ENCODE results near the gene IQCB1.

DNA sequence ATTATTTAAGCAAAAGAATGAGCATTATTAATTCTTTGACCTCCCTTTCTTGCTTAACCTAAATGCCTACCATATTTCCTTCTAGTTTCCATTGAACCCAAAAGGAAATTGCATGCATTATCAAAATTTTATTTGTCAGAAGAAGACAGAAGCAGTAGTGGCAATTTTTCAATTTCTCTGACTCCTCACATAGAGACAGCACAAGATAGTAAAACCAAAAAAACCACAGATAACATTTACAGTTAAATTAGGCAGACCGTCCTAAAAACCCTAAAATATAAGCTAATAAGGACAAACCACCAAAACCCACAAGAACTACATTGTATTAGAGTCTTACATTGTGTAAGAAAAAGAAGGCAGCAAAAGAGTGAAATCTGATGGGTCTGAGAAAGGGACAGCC is 112.4 kb downstream of the IQCB1 start:
- TF ChIP-seq PML (IDR thresholded peaks at IDR 0.05; ENCODE audit: low read length) (no peak), HMG20A (CRISPR knock-in tag; conservative IDR thresholded peaks at IDR 0.05) (no peak), POLR2AphosphoS5 (IDR thresholded peaks at IDR 0.05; ENCODE audit: control insufficient read depth, insufficient read depth, low read depth, low read length) (no peak), HDAC6 (IDR thresholded peaks at IDR 0.05; ENCODE audit: low read depth, low read length) (no peak), SIN3A (IDR thresholded peaks at IDR 0.05; ENCODE audit: borderline replicate concordance in 2 of 2, control insufficient read depth in 1 of 2, low read depth in 2 of 2, low read length in 2 of 2) (no peak), RNF2 (IDR thresholded peaks at IDR 0.05) (no peak), ZNF707 (CRISPR knock-in tag; conservative IDR thresholded peaks at IDR 0.05) (no peak), ZNF41 (CRISPR knock-in tag; conservative IDR thresholded peaks at IDR 0.05) (no peak), FOXM1 (IDR thresholded peaks at IDR 0.05; ENCODE audit: low read depth) (no peak), FOXM1 (CRISPR knock-in tag; IDR thresholded peaks at IDR 0.05; ENCODE audit: low read depth) (no peak), TCF7L2 (IDR thresholded peaks at IDR 0.05; ENCODE audit: low read depth, low read length) (no peak)
- TF ChIP-seq, protein P1, sequence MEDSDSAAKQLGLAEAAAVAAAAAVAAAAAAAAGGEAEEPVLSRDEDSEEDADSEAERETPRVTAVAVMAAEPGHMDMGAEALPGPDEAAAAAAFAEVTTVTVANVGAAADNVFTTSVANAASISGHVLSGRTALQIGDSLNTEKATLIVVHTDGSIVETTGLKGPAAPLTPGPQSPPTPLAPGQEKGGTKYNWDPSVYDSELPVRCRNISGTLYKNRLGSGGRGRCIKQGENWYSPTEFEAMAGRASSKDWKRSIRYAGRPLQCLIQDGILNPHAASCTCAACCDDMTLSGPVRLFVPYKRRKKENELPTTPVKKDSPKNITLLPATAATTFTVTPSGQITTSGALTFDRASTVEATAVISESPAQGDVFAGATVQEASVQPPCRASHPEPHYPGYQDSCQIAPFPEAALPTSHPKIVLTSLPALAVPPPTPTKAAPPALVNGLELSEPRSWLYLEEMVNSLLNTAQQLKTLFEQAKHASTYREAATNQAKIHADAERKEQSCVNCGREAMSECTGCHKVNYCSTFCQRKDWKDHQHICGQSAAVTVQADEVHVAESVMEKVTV (CRISPR knock-in tag; IDR thresholded peaks at IDR 0.05): no peak
- TF ChIP-seq, protein P2, sequence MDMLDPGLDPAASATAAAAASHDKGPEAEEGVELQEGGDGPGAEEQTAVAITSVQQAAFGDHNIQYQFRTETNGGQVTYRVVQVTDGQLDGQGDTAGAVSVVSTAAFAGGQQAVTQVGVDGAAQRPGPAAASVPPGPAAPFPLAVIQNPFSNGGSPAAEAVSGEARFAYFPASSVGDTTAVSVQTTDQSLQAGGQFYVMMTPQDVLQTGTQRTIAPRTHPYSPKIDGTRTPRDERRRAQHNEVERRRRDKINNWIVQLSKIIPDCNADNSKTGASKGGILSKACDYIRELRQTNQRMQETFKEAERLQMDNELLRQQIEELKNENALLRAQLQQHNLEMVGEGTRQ (CRISPR knock-in tag; IDR thresholded peaks at IDR 0.05): no peak

Data from K562 (cell line).